Activated naive CD8-positive, alpha-beta T cell treated with anti-CD3 and anti-CD28 coated beads, Interleukin-2, amount 50 U/mL, for 16 hours (primary cell): ENCODE data around the gene AVPR1A.
"Not testable (repeated sequence)": the region's sequence is repeated elsewhere in the genome, so short reads cannot be mapped to it uniquely, and the experiment has no call there.

ENCODE experiments used
- DNase-seq: peaks from one replicate; pipeline ENCODE4 v3.0.0-alpha.2; 2020; ENCODE audit warnings: low read depth, low spot score

The AVPR1A gene

DNA sequence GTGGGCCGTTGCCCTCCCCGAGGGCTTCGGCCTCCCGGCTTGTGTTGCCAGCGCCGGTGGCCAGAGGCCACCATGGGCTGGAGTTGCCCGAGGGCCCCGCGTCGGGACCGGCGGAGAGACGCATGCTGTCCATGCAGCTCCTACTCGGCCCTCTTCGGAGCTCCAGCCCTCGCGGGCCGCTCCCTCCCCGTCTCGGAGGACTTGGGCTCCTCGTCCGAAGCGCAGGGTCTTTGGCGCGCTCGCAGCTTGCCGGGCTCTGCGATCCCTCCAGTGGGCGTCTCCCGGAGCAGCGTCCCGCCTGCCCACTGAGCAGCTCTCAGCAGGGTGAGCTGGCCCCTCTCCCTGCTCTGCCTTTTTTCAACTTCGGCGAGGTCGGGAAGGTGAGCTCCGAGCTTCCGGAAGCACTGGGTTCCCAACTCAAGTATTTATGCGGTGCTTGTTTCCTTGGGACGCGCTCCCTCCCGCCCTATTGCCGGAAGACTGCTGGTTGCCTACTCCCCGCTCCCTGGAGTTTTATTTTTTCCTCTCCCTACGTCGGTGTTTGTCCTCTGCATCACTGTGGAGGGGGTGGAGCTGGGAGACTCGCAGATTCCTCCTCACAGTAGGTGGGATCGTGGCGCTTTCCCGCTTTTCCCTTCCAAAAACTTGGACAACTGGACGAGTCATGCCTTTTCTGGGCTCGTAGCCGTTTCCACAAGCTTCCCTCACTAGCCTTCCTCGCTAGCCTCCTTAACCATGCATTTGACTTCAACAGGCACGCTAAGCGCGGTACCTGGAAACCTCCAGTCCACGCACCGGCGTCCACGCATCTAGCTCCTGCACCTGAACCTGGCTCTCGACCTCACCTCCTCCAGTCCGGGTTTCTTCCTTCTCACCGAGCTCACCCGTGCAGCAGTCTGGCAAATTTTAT is at the start of gene AVPR1A:
TSS of gene AVPR1A (minus strand) at position 489 of the 910 bp plus-strand sequence. CDS start at position 124, 365 bp downstream.
- no peak for DNase-seq

DNA sequence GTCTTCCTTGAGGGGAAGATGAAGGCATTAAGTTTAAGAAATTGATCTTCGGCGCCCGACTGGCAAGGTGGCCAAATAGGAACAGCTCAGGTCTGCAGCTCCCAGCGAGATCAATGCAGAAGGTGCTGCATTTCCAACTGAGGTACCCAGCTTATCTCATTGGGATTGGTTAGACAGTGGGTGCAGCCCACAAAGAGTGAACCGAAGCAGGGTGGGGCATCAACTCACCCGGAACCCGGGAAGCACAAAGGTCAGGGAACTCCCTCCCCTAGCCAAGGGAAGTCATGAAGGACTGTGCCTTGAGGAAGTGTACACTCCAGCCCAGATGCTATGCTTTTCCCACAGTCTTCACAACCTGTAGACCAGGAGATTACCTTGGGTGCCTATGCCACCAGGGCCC is 45.2 kb upstream of the AVPR1A start:
- no peak for DNase-seq

DNA sequence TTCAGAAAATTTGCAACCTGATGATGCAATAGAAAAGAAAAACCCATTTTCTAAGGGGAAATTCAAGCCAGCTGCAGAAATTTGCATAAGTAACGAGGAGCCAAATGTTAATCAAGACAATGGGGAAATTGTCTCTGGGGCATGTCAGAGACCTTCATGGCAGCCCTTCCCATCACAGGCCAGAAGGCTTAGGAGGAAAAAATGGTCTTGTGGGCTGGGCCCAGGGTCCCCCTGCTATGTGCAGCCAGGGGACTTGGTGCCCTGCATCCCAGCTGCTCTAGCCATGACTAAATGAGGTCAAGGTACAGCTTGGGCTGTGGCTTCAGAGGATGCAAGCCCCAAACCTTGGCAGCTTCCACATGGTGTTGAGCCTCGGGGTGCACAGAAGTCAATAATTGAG is 28.2 kb upstream of the AVPR1A start:
- no peak for DNase-seq

DNA sequence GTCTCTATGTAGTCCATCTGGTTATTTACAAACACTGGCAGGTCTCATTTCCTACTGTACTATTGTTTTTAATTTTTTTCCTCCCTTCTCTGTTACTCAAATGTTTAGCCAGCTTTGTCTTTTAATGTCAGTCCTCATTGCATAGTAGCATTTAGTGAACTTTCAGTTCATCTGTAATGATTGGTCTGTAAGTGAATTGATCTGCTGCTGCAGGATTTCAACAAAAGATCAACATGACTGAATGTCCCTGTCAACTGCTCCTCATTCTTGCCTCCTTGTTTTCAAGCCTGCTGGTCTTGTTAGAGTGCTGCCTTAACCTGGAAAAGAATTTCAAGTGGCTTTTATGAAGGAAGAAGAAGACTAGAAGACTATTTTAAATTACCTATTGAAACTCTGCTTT is 19.3 kb upstream of the AVPR1A start:
- no peak for DNase-seq

DNA sequence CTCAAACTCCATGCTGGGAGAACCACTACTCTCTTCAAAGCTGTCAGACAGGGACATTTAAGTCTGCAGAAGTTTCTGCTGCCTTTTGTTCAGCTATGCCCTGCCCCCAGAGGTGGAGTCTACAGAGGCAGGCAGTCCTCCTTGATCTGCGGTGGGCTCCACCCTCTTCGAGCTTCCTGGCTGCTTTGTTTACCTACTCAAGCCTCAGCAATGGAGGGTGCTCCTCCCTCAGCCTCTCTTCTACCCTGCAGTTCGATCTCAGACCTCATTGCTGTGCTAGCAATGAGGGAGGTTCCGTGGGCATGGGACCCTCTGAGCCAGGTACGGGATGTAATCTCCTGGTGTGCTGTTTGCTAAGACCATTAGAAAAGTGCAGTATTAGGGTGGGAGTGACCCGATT is 16.7 kb upstream of the AVPR1A start:
- not testable (repeated sequence) for DNase-seq

DNA sequence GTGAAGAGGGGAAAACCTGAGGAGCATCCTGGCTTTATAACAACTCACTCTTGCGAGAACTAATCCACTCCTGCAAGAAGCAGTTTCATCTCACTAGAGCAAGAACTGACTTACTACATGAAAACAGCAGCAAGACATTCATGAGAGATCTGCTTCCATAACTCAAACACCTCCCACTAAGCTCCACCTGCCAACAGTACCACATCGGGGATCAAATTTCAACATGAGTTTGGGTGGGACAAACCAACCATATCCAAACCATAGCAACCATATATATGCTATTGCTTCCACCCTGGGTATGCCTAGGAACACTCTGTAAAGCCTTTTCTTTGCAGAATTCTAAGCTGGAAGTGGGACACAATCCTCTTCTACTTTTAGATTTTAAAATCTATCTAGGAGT is 13.9 kb upstream of the AVPR1A start:
- no peak for DNase-seq

DNA sequence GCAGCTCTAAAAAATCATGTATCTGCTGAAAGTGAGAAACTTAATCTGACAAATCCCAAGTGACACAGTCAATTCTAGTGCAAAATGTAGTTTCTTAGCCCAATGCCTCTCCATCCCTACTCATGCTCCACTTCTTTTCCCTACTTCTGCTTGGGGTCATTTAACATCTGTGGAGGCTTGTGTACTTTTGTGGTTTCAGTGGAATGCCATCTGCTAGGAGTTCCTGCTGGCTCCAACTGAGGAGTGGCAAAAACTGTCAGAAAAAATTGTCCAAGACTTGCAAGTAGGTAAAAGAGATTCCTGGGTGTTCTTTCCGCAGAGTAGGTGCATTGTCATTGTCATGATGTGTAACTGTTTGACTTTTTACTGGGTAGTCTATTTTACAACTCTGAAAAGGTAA is 12.5 kb upstream of the AVPR1A start:
- no peak for DNase-seq

DNA sequence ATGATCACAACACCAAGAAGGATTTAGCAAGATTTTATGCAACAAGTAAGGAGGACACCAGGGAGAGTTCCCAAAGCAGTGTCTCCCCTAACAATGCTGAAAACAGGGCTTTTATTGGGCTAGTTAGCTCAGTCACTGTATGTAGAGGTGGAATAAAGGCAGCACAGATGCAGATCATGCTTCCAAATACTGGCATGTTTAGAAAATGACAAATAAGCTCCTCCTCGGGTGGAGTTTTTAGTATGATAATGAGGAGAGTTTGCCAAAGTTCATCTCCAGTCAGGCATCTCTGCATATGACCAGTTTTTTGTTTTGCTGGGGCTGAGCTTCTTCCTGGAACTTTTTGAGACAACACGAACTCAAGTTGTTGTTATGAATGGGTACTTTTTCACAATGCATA is 4.4 kb upstream of the AVPR1A start:
- DNase-seq: no peak

DNA sequence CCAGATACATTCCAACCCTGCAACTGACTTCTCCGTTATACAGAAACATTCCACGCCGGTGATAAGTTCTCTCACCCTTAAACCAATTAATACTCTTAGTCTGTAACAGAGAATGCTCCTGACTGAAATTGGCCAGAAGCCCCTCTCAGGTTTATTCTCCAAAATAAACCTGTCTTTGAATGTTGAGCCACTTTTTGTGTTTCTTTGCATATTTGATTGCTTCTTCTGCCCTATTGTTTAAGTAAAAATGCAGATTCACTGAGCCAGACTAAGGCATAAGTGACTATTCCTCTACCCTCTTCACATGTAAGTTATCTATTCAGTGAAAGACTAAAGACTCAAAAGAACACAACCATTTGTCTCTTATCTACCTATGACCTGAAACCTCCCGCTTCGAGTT is 3.6 kb upstream of the AVPR1A start:
- no peak for DNase-seq

DNA sequence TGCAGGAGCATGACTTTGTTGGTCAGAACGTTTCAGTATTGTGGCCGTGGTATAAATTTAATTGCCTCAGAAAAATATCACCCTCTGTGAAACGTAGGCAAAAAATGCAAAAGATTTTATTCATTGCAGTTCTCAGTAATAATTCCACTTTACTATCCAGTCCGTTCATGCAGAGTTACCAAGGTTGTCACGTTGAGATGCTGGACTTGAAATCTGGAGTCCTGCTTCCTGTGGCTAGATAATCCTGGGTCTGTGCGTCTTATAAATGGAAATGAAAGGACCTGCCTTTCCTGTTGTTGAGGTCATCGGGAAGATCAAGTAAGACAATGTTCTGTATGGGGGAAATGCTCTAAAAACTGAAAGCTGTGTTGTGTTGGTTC is 1.3 kb upstream of the AVPR1A start:
- DNase-seq: no peak

DNA sequence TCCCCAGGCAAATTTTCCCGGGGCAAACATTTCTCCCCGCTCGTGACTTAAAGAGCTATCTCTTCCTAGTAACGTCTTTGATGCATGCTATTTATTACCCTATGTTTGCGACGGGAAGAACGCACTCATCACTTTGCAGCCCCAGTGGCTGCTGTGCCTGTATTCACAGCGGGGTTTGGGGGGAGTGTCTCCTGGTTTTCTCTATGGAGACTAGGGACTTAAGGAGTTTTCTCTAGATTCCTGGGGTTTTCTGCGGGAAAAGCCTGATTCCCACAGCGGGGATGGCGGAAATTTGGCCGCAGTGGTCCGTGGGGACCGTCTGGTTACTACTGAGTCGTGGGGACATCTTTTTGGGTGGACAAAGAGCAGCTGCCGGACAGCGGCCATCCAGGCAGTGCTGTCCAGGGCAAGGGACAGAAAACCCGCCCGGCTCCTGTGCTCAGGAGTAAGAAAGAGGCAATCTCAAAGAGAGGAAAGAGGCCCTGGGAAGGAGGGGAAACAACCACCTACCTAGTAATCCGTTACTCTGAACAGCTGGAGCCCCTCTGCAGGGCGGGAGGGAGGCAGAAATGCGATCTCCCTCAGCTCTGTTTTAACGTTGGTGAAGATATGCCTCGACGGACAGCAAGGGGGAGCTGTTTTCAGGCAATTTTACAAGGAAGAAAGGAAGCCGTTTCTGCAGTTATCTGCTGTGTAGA is 771 bp upstream of the AVPR1A start:
- DNase-seq: no peak

DNA sequence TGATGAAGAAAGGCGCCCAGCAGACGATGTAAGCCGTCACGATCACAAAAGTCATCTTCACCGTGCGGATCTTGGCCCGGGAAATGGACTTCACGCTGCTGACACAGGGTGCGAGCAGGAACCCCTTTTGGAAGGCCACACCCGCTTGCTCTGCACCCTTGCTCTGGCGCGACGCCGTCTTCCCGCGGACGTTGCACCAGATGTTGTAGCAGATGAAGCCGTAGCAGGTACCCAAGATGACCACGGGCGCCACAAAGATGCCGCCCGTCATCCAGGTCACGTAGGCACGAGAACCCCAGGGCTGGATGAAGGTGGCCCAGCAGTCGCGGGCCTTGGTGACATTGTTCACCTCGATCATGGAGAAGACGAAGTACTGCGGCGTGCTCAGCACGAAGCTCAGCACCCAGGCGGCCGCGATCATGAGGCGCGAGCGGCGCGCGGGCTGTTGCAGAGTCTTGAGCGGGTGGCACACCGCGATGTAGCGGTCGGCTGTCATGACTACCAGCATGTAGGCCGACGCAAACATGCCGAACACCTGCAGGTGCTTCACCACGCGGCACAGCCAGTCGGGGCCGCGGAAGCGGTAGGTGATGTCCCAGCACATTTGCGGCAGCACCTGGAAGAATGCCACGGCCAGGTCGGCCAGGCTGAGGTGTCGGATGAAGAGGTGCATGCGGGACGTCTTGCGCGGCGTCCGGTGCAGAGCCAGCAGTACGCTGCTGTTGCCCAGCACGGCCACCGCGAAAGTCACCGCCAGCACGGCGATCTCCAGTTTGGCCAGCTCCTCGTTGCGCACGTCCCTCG is 890 bp downstream of the AVPR1A start:
- no peak for DNase-seq

DNA sequence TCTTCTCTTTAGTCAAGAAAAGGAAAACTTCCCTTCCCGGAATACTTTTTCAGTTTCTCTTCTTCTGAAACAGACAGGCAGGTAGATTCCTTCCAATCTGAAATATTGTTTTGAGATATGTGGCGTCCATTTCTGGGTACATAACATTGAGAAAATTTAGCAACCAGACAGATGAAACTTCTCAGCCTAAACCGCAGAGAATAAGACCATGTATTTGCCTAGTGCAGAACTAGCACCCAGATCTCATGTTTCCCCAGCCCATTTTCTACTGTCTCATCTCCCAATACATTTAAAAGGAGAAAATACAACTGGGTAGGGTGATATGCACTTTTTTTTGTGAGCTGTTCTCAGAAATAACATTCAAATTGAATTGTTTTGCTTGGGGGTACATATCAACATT is 6.4 kb downstream of the AVPR1A start:
- no peak for DNase-seq

DNA sequence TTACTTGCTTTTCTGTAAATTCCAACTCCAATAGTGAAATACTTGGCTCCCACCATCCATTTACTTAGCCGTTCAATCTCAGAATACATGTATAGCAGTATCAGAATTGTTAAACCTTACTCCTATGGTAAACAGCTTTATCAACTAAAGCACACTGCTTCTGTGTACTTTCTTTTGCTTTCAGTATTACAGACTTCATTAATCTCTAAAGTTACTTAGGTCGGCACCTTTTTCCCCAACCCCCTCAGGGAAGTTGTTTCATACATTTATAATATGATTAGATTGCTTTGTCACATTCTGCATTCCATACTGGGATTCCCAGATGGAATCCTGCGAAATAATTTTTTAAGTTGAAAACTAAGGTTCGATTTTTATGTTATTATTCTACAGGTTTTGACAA is 12.5 kb downstream of the AVPR1A start:
- no peak for DNase-seq

DNA sequence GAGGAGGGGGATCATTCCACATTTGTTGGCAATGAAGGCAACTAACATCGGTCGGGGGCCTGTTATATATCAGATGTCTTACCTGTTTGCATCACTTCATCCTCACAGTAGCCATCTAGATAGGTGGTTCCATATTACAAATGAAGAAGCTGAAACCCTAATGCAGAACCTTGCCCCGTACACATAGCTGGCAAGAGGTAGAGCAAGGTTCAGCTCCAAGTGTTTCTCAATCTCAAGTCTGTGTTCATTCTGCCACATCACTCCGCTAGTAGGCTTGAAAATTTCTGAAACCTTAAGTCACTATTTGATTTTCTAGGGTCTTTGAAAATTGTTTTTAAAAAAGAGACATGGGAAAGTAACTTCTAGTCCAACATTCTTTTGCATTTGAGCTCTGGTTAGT is 17.0 kb downstream of the AVPR1A start:
- DNase-seq: no peak

DNA sequence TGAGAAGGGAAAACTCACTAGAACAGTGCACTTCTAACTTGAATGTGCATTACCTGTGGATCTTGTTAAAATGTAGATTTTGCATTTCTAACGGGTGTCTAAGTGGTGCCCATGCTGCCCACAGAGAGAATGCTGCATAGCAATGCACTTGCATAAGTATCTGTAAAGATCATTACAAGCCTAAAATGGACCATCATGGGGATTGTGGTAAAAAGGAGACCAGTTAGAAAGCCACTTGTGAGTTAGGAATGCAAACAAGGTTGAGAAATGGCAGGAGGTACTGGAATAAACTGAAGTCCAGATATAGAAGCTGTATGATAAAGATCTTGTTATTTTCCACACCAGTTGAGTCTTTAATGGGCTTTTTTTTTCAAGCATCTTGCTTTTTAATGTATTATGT is 18.8 kb downstream of the AVPR1A start:
- no peak for DNase-seq

DNA sequence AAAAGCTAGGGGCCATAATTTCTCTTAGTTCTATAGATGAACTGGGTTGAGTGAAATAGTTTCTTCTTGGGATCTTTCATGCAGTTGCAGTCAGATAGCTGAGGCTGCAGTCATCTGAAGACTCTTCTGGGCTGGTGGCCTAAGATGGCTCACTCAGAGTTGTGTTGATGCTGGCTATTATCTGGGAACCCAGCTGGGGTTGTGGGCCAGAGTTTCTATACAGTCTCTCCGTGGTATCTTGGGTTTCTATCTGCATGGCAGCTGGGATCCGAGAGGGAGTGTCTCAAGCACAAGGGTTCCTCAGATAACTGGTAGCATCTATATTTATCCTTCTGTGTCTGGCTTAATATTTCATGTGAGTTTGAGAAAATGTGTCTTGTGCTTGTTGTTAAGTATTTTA is 21.1 kb downstream of the AVPR1A start:
- no peak for DNase-seq

DNA sequence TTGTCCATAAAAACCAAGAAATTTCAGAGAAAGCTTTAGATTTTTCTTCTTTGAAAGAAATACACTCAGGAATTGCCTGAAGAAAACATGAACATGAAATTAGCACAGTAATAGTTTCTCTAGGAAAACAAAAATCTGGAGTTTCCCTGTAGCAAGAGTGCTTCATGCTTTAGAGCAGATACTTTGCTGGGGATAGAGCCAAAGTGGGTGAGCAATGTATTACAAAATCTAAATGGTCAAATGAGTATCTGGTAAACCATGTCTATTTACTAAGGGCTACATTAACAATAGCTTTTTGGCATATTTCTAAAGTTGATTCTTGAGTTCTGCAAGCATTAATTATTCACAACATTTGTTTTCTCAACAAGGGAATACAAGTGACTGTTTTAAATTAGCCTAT is 26.2 kb downstream of the AVPR1A start:
- DNase-seq: no peak

DNA sequence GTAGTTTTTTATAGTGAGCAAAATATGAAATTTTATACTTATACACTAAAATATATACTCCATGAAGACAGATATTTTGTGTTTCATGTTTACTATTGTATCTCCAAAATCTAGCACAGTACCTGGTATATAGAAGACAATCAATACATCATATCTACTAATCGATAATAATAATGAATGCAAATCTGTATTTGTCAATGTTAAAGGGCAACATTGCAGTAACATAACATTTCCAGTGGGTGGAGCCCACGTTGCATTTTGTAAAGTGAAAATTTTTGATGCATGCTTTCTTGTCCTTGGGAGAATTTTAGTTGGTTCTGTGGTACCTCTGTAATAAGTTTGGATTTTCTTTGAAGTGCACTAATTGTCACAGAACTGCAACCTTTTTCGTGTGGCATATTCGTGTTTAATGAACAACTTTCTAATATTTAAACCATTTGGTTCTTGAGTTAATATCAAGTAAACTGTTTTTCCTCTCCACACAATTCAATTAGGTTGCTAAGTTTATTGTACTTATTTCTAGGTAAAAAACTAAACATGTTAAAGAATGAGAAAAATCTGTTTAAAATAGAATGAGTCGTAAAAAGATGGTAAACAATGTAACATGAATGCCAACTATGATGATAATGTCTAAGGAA is 47.4 kb downstream of the AVPR1A start:
- DNase-seq: no peak

DNA sequence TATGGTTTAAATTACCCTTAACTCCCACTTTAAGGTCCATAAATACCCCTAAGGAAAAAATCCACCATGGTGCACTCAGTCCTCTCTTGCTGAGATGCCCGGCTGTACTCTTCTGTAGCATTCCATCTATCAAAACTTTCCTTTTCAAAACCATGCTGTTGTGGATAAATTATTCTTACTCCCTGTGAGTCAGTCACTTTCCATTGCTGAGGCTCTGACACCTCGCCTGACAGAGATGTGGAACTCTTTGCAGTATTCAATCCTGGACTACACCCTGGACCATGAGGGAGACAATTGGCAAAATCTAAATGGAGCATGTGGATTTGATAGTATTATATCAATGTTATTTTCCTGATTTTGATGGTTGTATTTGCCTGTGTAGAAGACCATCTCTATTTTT is 49.1 kb downstream of the AVPR1A start:
- DNase-seq: no peak

DNA sequence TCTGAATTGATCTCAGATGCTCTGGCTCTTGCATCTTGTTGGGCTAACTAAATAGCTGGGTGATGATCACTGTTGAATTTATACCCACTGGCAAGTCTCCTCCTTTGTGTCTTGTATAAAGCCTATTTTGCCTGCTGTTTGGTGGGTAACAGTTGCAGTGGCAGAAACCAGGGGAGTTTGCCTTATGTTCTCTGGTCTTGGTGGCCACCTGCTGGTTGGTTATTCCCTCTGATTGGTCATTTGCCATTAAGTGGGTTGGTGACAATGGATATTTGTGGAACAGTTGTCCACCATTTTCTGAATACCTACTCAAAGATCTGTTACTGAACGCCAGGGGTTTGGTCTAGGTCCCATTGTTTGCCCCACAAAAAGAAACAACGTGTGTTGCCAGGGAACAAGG is 52.1 kb downstream of the AVPR1A start:
- DNase-seq: no peak
